Stimulated activated naive CD8-positive, alpha-beta T cell treated with anti-CD3 and anti-CD28 coated beads, Interleukin-15, Interleukin-2, amounts not matched to agents 100 U/mL and 50 U/mL, for 24 hours (primary cell): ENCODE results near the gene CHMP2A.
"Not testable (repeated sequence)": the region's sequence is repeated elsewhere in the genome, so short reads cannot be mapped to it uniquely, and the experiment has no call there.

Experiments used
- ATAC-seq: fragments of 150-1000 bp; cut with Tn5 transposase; one replicate; pipeline ENCODE4 v1.10.0; 2021
- DNase-seq: peaks from one replicate; pipeline ENCODE4 v3.0.0; 2021

CHMP2A gene

DNA sequence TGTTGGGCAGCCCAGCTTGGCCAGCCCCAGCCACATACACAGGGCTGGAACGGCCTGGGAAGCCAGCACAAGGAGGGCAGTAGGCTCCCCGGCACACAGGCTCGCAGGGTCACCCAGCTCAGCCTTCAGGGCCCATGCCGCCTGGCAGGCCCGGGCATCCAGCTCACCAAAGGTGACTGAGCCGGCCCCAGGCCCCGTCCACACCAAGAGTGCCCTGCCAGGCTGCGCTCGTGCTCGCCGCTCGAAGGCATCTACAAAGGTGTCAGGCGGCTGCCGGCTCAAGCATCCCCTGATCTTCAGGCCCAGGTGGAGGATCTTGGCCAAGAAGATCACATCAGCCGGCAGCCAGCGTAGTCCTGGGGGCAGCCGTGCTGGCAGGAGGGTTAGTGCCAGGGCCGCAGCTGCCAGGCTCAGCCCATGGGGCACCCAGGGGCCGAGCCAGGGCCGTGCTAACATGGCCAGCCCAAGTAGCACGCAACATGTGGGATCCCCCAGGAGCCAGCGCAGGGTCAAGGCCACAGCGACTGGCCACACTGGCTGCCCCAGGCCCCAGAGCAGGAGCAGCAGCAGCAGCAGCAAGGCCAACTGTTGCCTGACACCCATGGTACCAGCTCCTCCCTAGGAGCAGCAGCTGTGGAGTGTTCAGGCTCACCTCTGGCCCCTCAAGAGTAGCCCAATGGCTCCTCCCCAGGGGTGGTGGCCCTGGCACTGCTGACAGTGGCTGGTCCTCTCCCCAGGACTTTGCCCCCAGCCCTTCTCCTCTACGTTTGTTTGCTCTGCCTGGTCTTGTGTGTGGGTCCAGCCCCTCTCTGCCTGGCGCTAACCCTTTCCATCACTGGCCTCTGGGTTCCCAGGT lies 43.3 kb downstream of the CHMP2A start, which contains the start of gene SLC27A5:
Gene SLC27A5, minus strand, starts transcription at position 640 of the 856 bp plus-strand sequence. Its CDS starts 37 bp downstream, at position 603.
- DNase-seq, result no peak
- no peak for ATAC-seq

DNA sequence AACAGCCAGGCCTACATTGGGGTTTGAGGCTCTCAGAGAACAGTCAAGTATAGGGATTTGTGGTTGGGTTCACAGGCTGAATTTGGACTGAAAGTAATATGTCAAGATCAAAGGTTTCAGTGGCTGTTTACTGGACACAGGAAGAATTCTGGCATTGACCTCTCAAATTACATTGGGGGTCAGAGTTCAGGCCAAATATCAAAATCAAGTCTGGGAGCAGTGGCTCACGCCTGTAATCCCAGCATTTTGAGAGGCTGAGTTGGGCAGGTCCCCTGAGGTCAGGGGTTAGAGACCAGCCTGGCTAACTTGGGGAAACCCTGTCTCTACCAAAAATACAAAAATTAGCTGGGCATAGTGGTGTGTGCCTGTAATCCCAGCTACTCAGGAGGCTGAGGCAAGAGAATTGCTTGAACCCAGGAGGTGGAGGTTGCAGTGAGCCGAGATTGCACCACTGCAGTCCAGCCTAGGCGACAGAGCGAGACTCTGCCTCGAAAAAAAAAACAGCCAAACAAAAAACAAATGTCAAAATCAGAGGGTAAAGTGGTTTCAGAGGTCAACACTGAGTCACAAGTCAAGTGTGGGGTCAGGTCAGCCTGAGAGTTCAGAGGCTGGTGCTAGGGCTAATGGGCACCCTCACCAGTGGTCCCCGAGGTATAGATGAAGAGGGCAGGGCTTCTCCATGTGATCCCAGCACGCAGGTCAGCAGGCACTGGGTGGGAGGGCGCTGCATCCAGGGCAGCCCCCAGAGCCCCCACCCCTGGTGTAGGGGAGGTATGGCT lies 44.6 kb downstream of the CHMP2A start:
- DNase-seq (no peak), ATAC-seq (no peak)

- no peak for DNase-seq
- no peak for ATAC-seq
Measured at GRCh38 chr19:58509731-58510083, 45.2 kb downstream of the CHMP2A start.

DNA sequence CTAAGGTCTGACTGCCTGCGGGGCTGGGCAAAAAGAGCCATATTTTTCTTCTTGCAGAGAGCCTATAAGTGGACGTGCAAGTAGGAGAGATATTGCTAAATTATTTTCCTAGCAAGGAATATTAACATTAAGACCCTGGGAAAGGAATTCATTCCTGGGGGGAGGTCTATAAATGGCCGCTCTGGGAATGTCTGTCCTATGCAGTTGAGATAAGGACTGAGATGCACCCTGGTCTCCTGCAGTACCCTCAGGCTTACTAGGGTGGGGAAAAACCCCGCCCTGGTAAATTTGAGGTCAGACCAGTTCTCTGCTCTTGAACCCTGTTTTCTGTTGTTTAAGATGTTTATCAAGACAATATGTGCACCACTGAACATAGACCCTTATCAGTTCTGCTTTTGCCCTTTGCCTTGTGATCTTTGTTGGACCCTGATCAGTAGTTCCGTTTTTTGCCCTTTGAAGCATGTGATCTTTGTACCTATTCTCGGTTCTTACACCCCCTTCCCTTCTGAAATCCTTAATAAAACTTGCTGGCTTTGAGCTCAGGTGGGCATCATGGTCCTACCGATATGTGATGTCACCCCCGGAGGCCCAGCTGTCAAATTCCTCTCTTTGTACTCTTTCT lies 47.2 kb downstream of the CHMP2A start:
- DNase-seq, ATAC-seq: not testable (repeated sequence)
